Heart left ventricle (tissue), 13 donors: ENCODE measurements around the gene RADX.

Experiments
- POLR2A ChIP-seq, 2 donors: fragments of 450-650 bp; IDR thresholded peaks; one replicate each; pipeline ENCODE4 v1.6.1; 2017; ENCODE audit warnings: antibody characterized with exemption in 2 of 2, mild to moderate bottlenecking in 2 of 2, moderate library complexity in 2 of 2
- TF ChIP-seq, protein P1 (sequence below), 12 donors: fragments of 200-600 bp; sonication (generic) in 4 of 12; IDR thresholded peaks; one replicate each; pipeline versions ENCODE4 v1.5.0 to v1.8.0; 2018 to 2022; ENCODE audit warnings: antibody characterized with exemption in 12 of 12, mild to moderate bottlenecking in 5 of 12
- donor health status: ischemic (EF 13 %, LVEDD 7.1; RV severe dilation, severe dysfunction).
- donor health status: DM: no; HTN: yes; CAD: no.
- donor health status: DM: no; HTN: no; CAD: no.
- donor health status: ischemic (EF 25% LVEDD 6.9; RV normal size, moderate dysfunction).
- donor health status: ischemic (EF 25% LVEDD 5.7; RV mildly dilated, moderate dysfunction).
- donor health status: ischemic (EF 35%, LVEDD 5.7; RV mildly dilated, moderate dysfunction).
- donor health status: nonischemic (EF 11% LVEDD 7.7; RV severe dilation, severe dysfunction).
- donor health status: DM: yes; HTN: yes; CAD: no.
- donor health status: PGD.
- donor health status: ischemic (EF 29% LVEDD 5.4; RV normal size, mild dysfunction).
- donor health status: nonischemic (EF 23%, LVEDD 6.1; RV moderate dilation, normal function).

DNA sequence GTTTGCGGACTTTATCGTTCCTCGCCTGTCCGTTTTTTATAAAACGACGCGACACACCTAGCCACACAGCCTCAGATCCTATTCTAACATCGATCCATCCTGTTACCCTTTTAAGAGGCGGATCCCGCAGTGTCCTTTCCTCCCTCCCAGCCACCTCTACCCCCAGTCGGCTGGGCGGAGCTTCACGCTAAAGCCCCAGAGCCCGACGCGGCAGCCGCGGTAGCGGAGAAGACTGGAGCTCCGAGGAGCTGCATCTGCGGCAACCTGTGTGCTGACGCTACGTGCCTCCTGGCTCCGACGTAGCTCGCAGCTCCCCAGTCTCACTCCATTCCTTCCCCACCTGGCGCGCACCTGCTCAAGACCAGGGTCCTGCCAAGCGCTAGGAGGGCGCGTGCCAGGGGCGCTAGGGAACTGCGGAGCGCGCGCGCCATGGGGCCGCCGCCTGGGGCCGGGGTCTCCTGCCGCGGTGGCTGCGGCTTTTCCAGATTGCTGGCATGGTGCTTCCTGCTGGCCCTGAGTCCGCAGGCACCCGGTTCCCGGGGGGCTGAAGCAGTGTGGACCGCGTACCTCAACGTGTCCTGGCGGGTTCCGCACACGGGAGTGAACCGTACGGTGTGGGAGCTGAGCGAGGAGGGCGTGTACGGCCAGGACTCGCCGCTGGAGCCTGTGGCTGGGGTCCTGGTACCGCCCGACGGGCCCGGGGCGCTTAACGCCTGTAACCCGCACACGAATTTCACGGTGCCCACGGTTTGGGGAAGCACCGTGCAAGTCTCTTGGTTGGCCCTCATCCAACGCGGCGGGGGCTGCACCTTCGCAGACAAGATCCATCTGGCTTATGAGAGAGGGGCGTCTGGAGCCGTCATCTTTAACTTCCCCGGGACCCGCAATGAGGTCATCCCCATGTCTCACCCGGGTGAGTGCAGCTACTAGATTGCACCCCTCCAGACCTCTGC, 115.0 kb downstream of the RADX start, which contains the start of gene RNF128:
- TF ChIP-seq, protein P1, sequence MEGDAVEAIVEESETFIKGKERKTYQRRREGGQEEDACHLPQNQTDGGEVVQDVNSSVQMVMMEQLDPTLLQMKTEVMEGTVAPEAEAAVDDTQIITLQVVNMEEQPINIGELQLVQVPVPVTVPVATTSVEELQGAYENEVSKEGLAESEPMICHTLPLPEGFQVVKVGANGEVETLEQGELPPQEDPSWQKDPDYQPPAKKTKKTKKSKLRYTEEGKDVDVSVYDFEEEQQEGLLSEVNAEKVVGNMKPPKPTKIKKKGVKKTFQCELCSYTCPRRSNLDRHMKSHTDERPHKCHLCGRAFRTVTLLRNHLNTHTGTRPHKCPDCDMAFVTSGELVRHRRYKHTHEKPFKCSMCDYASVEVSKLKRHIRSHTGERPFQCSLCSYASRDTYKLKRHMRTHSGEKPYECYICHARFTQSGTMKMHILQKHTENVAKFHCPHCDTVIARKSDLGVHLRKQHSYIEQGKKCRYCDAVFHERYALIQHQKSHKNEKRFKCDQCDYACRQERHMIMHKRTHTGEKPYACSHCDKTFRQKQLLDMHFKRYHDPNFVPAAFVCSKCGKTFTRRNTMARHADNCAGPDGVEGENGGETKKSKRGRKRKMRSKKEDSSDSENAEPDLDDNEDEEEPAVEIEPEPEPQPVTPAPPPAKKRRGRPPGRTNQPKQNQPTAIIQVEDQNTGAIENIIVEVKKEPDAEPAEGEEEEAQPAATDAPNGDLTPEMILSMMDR (IDR thresholded peaks at IDR 0.05), result no peak
- TF ChIP-seq POLR2A (IDR thresholded peaks at IDR 0.05), result no peak
